IMR-90 (cell line): ENCODE results near the gene TMEM214. TPM values are rescaled to one million over a fixed set of nuclear protein-coding genes. Genes with fewer than 3 reads are reported as not detected.

ENCODE experiments used
- ATAC-seq: fragments of 200-7000 bp; cut with Tn5 transposase; 2 replicates; pipeline ENCODE4 v1.9.1; 2020; ENCODE audit warnings: low read depth, mild to moderate bottlenecking, moderate library complexity
- BruUV-seq: library from RNA; stranded (reverse); fragments of 400-500 nt; replicated peaks from 2 replicates; lab custom pipeline; 2021; lab: Mats Ljungman, UMichigan
- CTCF ChIA-PET: fragments of 300-600 bp; formaldehyde crosslinking; extraction: SDS; loops from one replicate; lab custom pipeline; 2021; ENCODE audit warnings: antibody characterized with exemption; lab: Yijun Ruan, JAX
- POLR2A ChIA-PET: fragments of 300-600 bp; sonication (Branson Sonifier 250); formaldehyde crosslinking; loops from one replicate; lab custom pipeline; 2022; ENCODE audit warnings: antibody characterized with exemption; ENCODE audit not compliant: unreplicated experiment; lab: Charles Lee
- DNase-seq: peaks from one replicate; pipeline ENCODE4 v3.0.0; 2013
- H2AFZ ChIP-seq: replicated peaks from 2 replicates; pipeline ENCODE3; 2013; ENCODE audit warnings: low read length, mild to moderate bottlenecking; ENCODE audit not compliant: poor library complexity
- H2AK5ac ChIP-seq: 2 replicates; pipeline ENCODE4 v1.6.1; 2013; ENCODE audit warnings: low read depth, low read length, inconsistent platforms
- H2AK9ac ChIP-seq: replicated peaks from 2 replicates; pipeline ENCODE3; 2013; ENCODE audit warnings: mild to moderate bottlenecking, low read depth, low read length, moderate library complexity; ENCODE audit not compliant: poor library complexity
- H2BK120ac ChIP-seq: 2 replicates; pipeline ENCODE4 v1.6.1; 2013; ENCODE audit warnings: low read depth, low read length, inconsistent platforms
- H2BK15ac ChIP-seq: 3 replicates; pipeline ENCODE4 v1.6.1; 2013; ENCODE audit warnings: low read depth, low read length, inconsistent platforms
- H2BK20ac ChIP-seq: 2 replicates; pipeline ENCODE4 v1.6.1; 2013; ENCODE audit warnings: low read depth, mild to moderate bottlenecking, inconsistent platforms, low read length, moderate library complexity
- H2BK5ac ChIP-seq: 2 replicates; pipeline ENCODE4 v1.6.1; 2013; ENCODE audit warnings: mild to moderate bottlenecking, low read depth, low read length, inconsistent platforms; ENCODE audit not compliant: poor library complexity, severe bottlenecking
- H3K14ac ChIP-seq: replicated peaks from 2 replicates; pipeline ENCODE4 v1.6.1; 2013; ENCODE audit warnings: low read depth, low read length, inconsistent platforms
- H3K18ac ChIP-seq: 2 replicates; pipeline ENCODE4 v1.6.1; 2013; ENCODE audit warnings: low read depth, low read length, control low read depth
- H3K23ac ChIP-seq: 2 replicates; pipeline ENCODE4 v1.6.1; 2013; ENCODE audit warnings: low read depth, low read length, inconsistent platforms
- H3K27ac ChIP-seq: 2 replicates; pipeline ENCODE4 v1.5.1; 2013; ENCODE audit warnings: mild to moderate bottlenecking, control low read depth, low read length; ENCODE audit not compliant: insufficient read depth
- H3K27me3 ChIP-seq: 2 replicates; pipeline ENCODE4 v1.6.1; 2013; ENCODE audit warnings: low read length; ENCODE audit not compliant: control insufficient read depth, insufficient read depth
- H3K36me3 ChIP-seq: 2 replicates; pipeline ENCODE4 v1.6.1; 2013; ENCODE audit warnings: low read length, mixed read lengths; ENCODE audit not compliant: control insufficient read depth, insufficient read depth
- H3K4ac ChIP-seq: 2 replicates; pipeline ENCODE4 v1.6.1; 2013; ENCODE audit warnings: low read depth, low read length, inconsistent platforms
- H3K4me1 ChIP-seq: 2 replicates; pipeline ENCODE4 v1.6.1; 2013; ENCODE audit warnings: low read length, mixed read lengths; ENCODE audit not compliant: control insufficient read depth, insufficient read depth
- H3K4me2 ChIP-seq: 2 replicates; pipeline ENCODE4 v1.6.1; 2013; ENCODE audit warnings: low read depth, mild to moderate bottlenecking, control low read depth, low read length, moderate library complexity
- H3K4me3 ChIP-seq: 2 replicates; pipeline ENCODE4 v1.5.1; 2013; ENCODE audit warnings: low read depth, mild to moderate bottlenecking, control low read depth, low read length, moderate library complexity; ENCODE audit not compliant: insufficient read depth
- H3K56ac ChIP-seq: 2 replicates; pipeline ENCODE4 v1.6.1; 2013; ENCODE audit warnings: low read length, inconsistent platforms; ENCODE audit not compliant: insufficient read depth; ENCODE audit errors: extremely low read depth
- H3K79me1 ChIP-seq, 2 experiments: 2 replicates each; pipeline ENCODE4 v1.6.1; 2013; ENCODE audit warnings: low read length in 2 of 2, inconsistent platforms in 1 of 2, low read depth in 1 of 2
- H3K9ac ChIP-seq: 2 replicates; pipeline ENCODE4 v1.6.1; 2013; ENCODE audit warnings: low read depth, low read length, control low read depth
- H3K9me1 ChIP-seq: 2 replicates; pipeline ENCODE4 v1.6.1; 2013; ENCODE audit warnings: low read length, inconsistent platforms; ENCODE audit not compliant: insufficient read depth
- H3K9me3 ChIP-seq: 2 replicates; pipeline ENCODE4 v1.6.1; 2013; ENCODE audit warnings: low read length; ENCODE audit not compliant: control insufficient read depth, insufficient read depth
- H4K20me1 ChIP-seq: 2 replicates; pipeline ENCODE4 v1.6.1; 2013; ENCODE audit warnings: low read length, inconsistent platforms; ENCODE audit not compliant: insufficient read depth
- H4K5ac ChIP-seq: 2 replicates; pipeline ENCODE4 v1.6.1; 2013; ENCODE audit warnings: mild to moderate bottlenecking, low read depth, low read length, control low read depth
- H4K8ac ChIP-seq, 2 experiments: 2 replicates each; pipeline ENCODE4 v1.6.1; 2013; ENCODE audit warnings: low read depth in 2 of 2, low read length in 2 of 2, control low read depth in 1 of 2, inconsistent platforms in 1 of 2
- H4K91ac ChIP-seq: 2 replicates; pipeline ENCODE4 v1.6.1; 2013; ENCODE audit warnings: low read depth, low read length, inconsistent platforms; ENCODE audit not compliant: insufficient read depth
- BHLHE40 ChIP-seq: fragments of 150-350 bp; IDR thresholded peaks from 2 replicates; pipeline ENCODE4 v1.6.1; 2016; ENCODE audit warnings: mild to moderate bottlenecking, low read depth, low read length
- CEBPB ChIP-seq: IDR thresholded peaks from 2 replicates; pipeline ENCODE4 v1.6.1; 2012; ENCODE audit warnings: low read depth, low read length, improper control_type of control experiment
- MAFK ChIP-seq: IDR thresholded peaks from 2 replicates; pipeline ENCODE4 v1.6.1; 2012; ENCODE audit warnings: low read depth, low read length, improper control_type of control experiment
- MXI1 ChIP-seq: IDR thresholded peaks from 2 replicates; pipeline ENCODE4 v1.6.1; 2012; ENCODE audit warnings: low read depth, mild to moderate bottlenecking, low read length, moderate library complexity, borderline replicate concordance
- NFE2L2 ChIP-seq: fragments of 150-350 bp; IDR thresholded peaks from 2 replicates; pipeline ENCODE4 v1.6.1; 2016; ENCODE audit warnings: low read depth, mild to moderate bottlenecking, low read length
- RAD21 ChIP-seq: IDR thresholded peaks from 2 replicates; pipeline ENCODE4 v1.6.1; 2012; ENCODE audit warnings: low read length, improper control_type of control experiment
- RFX5 ChIP-seq: IDR thresholded peaks from 2 replicates; pipeline ENCODE4 v1.8.0; 2012; ENCODE audit warnings: low read depth, mild to moderate bottlenecking, low read length, moderate library complexity
- WGBS, 2 experiments: methylation state at CpG; one replicate each; pipeline versions ENCODE4 v1.1.5 to v1.1.7; 2013; ENCODE audit warnings: missing lambda C conversion rate in 2 of 2; ENCODE audit not compliant: insufficient read length in 1 of 2; ENCODE audit errors: extremely low coverage in 2 of 2; 5-methylcytosine and 5-hydroxymethylcytosine counted together
- dilution Hi-C: fragments of 300-500 bp; cut with HindIII; formaldehyde crosslinking; loops from one replicate; pipeline ENCODE4 v1.14.3; 2018; ENCODE audit warnings: low sequenced_read_pairs; ENCODE audit not compliant: unreplicated experiment
- in situ Hi-C: fragments of 300-500 bp; cut with MboI; formaldehyde crosslinking; loops from 3 replicates; pipeline ENCODE4 v1.14.3; 2019; ENCODE audit warnings: low sequenced_read_pairs, inconsistent platforms, mixed read lengths
- intact Hi-C: fragments of 100-400 bp; cut with micrococcal nuclease; formaldehyde crosslinking; loops from 2 replicates; pipeline ENCODE4 v1.10.0; 2022
- polyA plus RNA-seq, 3 experiments: library from polyadenylated mRNA; depleted of rRNA; stranded (reverse); fragments of >200 nt; gene quantifications; 2 replicates each; pipeline ENCODE4 v1.2.3, GENCODE V29; 2012; ENCODE audit warnings: low replicate concordance in 1 of 3
- total RNA-seq: library from RNA; depleted of rRNA; stranded (reverse); fragments of >200 nt; gene quantifications from 2 replicates; pipeline ENCODE4 v1.2.3, GENCODE V29; 2012

TMEM214 gene
- total and polyA plus RNA-seq, 2 of the 4 experiments (the other 2 are of a cell fraction) = 32.1 to 121 TPM

DNA sequence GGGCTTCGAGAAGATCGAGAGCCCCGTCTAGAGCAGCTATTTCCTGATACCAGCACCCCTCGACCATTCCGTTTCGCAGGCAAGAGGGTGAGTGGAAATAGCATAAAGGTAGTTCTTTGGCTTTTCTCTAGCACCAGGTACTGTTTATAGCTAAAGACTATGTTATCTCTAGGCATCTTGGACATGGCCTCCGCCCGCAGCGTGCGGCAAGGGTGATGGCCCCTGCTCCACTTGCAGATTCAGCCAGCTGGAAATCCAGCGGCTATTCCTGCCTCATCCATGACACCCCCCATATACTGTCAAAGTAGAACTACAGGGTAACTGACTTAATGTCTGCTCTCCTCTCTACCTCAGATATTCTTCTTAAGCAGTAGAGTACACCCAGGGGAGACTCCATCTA lies 22.0 kb downstream of the TMEM214 start:
- H2AK9ac ChIP-seq = no peak overlapping the region
- H4K8ac ChIP-seq = no peak overlapping the region
- H3K56ac ChIP-seq = no peak overlapping the region
- no peak for ATAC-seq
- H2BK20ac ChIP-seq = no peak overlapping the region
- no peak overlapping the region for H4K5ac ChIP-seq
- no peak overlapping the region for H3K9ac ChIP-seq
- no peak overlapping the region for H3K4me3 ChIP-seq
- no peak overlapping the region for H2BK120ac ChIP-seq
- H3K79me1 ChIP-seq = peaks cover 0 to 27% of the 10 kb centered on the region in 2 experiments; a peak in 2 of 4 replicates
- H3K27me3 ChIP-seq = no peaks in the 10 kb centered on the region
- H2AK5ac ChIP-seq = no peak overlapping the region
- H3K36me3 ChIP-seq = peaks cover 38% of the 10 kb centered on the region
- H3K4me2 ChIP-seq = no peak overlapping the region
- ChIA-PET POLR2A (no interaction called here), CTCF (no interaction called here)
- no peak overlapping the region for H3K4ac ChIP-seq
- no peak overlapping the region for H4K91ac ChIP-seq
- H2AFZ ChIP-seq = no peak overlapping the region
- no peak overlapping the region for H3K27ac ChIP-seq
- in situ Hi-C loops (no loop called here), intact Hi-C loops (no loop called here), dilution Hi-C loops (no loop called here)
- no peak overlapping the region for H3K23ac ChIP-seq
- TF ChIP-seq BHLHE40 (no peak), NFE2L2 (no peak), RAD21 (no peak), CEBPB (no peak), MAFK (no peak), RFX5 (no peak), MXI1 (no peak)
- DNase-seq = no peak
- H3K18ac ChIP-seq = no peak overlapping the region
- no TSS peak for BruUV-seq
- no peak overlapping the region for H3K14ac ChIP-seq
- no peak overlapping the region for H2BK15ac ChIP-seq
- H3K9me1 ChIP-seq = peaks cover 13% of the 10 kb centered on the region
- H4K20me1 ChIP-seq = peaks cover 13% of the 10 kb centered on the region
- H2BK5ac ChIP-seq = no peak overlapping the region
- peaks cover 4% of the 10 kb centered on the region; the same call in 1 of the 2 replicates for H3K4me1 ChIP-seq
- H3K9me3 ChIP-seq = no peaks in the 10 kb centered on the region
- WGBS, 2 experiments = 100% methylated on average over 5 of the region's 11 CpGs; no CpG with 5 or more reads in 1 of the 2 experiments
